OCI-LY7 (cell line): Measurements from ENCODE around the gene RAD51B.

Experiments
- EZH2phosphoT487 ChIP-seq: fragments of 200-600 bp; sonication (generic); IDR thresholded peaks from 2 replicates; pipeline ENCODE4 v1.6.1; 2018; ENCODE audit warnings: low read depth, borderline replicate concordance, mild to moderate bottlenecking, mixed run types, antibody characterized with exemption, low read length, moderate library complexity, mixed read lengths
- TF ChIP-seq, protein P1 (sequence below): fragments of 200-600 bp; sonication (generic); conservative IDR thresholded peaks from 2 replicates; pipeline ENCODE4 v1.5.1; 2014; ENCODE audit warnings: mild to moderate bottlenecking, antibody characterized with exemption, low read length, moderate library complexity, mixed read lengths

DNA sequence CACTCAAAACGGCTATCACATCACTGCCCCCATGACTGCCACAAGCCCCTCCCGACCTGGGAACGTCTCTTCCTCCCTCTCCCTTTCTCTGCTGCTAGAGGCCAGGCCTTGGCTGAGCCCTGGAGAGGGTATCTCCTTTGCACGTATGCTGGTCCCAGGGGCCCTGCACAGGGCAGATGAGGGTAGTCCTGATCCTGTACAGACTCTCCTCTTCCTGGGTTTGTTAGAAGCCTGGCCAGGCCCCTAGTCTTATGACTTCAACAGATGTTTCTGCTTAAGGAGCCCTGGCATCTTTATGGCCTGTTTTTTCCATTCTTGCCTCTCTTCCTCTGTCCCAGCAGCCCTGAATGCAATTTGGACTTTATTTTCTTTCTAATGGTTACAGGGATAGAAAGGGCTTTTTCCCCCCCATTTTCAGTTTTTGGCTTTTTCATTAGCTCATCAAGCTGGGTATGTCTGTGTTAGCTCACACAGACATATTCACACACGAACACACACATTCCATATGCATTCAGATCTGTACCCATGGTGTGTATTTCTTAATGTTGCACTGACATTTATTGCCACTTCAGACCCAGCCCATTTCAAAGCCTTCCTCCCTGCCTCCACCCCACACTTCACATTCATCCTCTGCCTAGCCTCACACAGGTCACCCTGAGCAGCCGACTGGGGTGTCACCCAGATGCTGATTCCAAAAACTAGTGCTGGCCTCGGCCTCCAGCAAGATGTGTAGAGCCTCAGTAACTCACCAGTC is 770.0 kb downstream of the RAD51B start:
- TF ChIP-seq, protein P1, sequence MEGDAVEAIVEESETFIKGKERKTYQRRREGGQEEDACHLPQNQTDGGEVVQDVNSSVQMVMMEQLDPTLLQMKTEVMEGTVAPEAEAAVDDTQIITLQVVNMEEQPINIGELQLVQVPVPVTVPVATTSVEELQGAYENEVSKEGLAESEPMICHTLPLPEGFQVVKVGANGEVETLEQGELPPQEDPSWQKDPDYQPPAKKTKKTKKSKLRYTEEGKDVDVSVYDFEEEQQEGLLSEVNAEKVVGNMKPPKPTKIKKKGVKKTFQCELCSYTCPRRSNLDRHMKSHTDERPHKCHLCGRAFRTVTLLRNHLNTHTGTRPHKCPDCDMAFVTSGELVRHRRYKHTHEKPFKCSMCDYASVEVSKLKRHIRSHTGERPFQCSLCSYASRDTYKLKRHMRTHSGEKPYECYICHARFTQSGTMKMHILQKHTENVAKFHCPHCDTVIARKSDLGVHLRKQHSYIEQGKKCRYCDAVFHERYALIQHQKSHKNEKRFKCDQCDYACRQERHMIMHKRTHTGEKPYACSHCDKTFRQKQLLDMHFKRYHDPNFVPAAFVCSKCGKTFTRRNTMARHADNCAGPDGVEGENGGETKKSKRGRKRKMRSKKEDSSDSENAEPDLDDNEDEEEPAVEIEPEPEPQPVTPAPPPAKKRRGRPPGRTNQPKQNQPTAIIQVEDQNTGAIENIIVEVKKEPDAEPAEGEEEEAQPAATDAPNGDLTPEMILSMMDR: no peak
- TF ChIP-seq EZH2phosphoT487: no peak
